ENCODE measurements around the gene SEMG1.

The SEMG1 gene

GRCh38 chr20:45206725-45207124, at the start of gene SEMG1:
Gene SEMG1, plus strand, starts transcription at chr20:45207033. Its CDS starts 21 bp downstream, at chr20:45207054.
- DNase-seq (ENCODE audit: low read depth): no peak

GRCh38 chr20:45157962-45158361, 48.9 kb upstream of the SEMG1 start:
- DNase-seq (ENCODE audit: low read depth): no peak

- DNase-seq (ENCODE audit: low read depth): no peak
Measured at GRCh38 chr20:45163083-45163803, 43.6 kb upstream of the SEMG1 start.

GRCh38 chr20:45164906-45165305, 41.9 kb upstream of the SEMG1 start:
- no peak for DNase-seq (ENCODE audit: low read depth)

GRCh38 chr20:45173522-45173921, 33.3 kb upstream of the SEMG1 start:
- DNase-seq (ENCODE audit: low read depth): no peak

GRCh38 chr20:45174434-45175364, 32.1 kb upstream of the SEMG1 start, which contains the start of gene PI3:
Gene PI3, plus strand, starts transcription at chr20:45174902. Its CDS starts 21 bp downstream, at chr20:45174923.
- no peak for DNase-seq (ENCODE audit: low read depth)

- DNase-seq (ENCODE audit: low read depth): no peak
Measured at GRCh38 chr20:45176526-45177267, 30.1 kb upstream of the SEMG1 start.

GRCh38 chr20:45179166-45179565, 27.7 kb upstream of the SEMG1 start:
- no peak for DNase-seq (ENCODE audit: low read depth)

- DNase-seq (ENCODE audit: low read depth): no peak
Measured at GRCh38 chr20:45181639-45182038, 25.2 kb upstream of the SEMG1 start.

GRCh38 chr20:45183084-45183483, 23.7 kb upstream of the SEMG1 start:
- no peak for DNase-seq (ENCODE audit: low read depth)

- no peak for DNase-seq (ENCODE audit: low read depth)
Measured at GRCh38 chr20:45187693-45188092, 19.1 kb upstream of the SEMG1 start.

- DNase-seq (ENCODE audit: low read depth): no peak
Measured at GRCh38 chr20:45189067-45189609, 17.7 kb upstream of the SEMG1 start.

- DNase-seq (ENCODE audit: low read depth): no peak
Measured at GRCh38 chr20:45189861-45190260, 17.0 kb upstream of the SEMG1 start.

- no peak for DNase-seq (ENCODE audit: low read depth)
Measured at GRCh38 chr20:45191926-45192325, 14.9 kb upstream of the SEMG1 start.

GRCh38 chr20:45193331-45193730, 13.5 kb upstream of the SEMG1 start:
- DNase-seq (ENCODE audit: low read depth): no peak

GRCh38 chr20:45209924-45210323, 3.1 kb downstream of the SEMG1 start:
- DNase-seq (ENCODE audit: low read depth): no peak

- no peak for DNase-seq (ENCODE audit: low read depth)
Measured at GRCh38 chr20:45211569-45212474, 5.0 kb downstream of the SEMG1 start.

- DNase-seq (ENCODE audit: low read depth): no peak
Measured at GRCh38 chr20:45212836-45213235, 6.0 kb downstream of the SEMG1 start.

GRCh38 chr20:45218124-45218523, 11.3 kb downstream of the SEMG1 start:
- DNase-seq (ENCODE audit: low read depth): no peak

GRCh38 chr20:45218636-45219035, 11.8 kb downstream of the SEMG1 start:
- no peak for DNase-seq (ENCODE audit: low read depth)

- no peak for DNase-seq (ENCODE audit: low read depth)
Measured at GRCh38 chr20:45221076-45221475, 14.2 kb downstream of the SEMG1 start, which contains the start of gene SEMG2. Gene SEMG2, plus strand, starts transcription at chr20:45221373. Its CDS starts 17 bp downstream, at chr20:45221390.
